T-helper 1 cell treated with Interleukin-12 subunit alpha and Interleukin-12 subunit beta and Interleukin-4 antibody, amounts not matched to agents 30 ng/mL and 1 ng/mL, for 36 hours (primary cell): ENCODE measurements around the gene SEPSECS. TPM values are rescaled to one million over a fixed set of nuclear protein-coding genes. Genes with fewer than 3 reads are reported as not detected.

Source experiments
- intact Hi-C: fragments of 100-400 bp; cut with micrococcal nuclease; formaldehyde crosslinking; loops from one replicate; pipeline ENCODE4 v1.15.1; 2024
- total RNA-seq: library from RNA; stranded (reverse); gene quantifications from 2 replicates; pipeline ENCODE4 v1.2.3, GENCODE V29; 2022

Gene SEPSECS
- total RNA-seq, 1 donor from 2014 or later = 16.8 TPM

DNA sequence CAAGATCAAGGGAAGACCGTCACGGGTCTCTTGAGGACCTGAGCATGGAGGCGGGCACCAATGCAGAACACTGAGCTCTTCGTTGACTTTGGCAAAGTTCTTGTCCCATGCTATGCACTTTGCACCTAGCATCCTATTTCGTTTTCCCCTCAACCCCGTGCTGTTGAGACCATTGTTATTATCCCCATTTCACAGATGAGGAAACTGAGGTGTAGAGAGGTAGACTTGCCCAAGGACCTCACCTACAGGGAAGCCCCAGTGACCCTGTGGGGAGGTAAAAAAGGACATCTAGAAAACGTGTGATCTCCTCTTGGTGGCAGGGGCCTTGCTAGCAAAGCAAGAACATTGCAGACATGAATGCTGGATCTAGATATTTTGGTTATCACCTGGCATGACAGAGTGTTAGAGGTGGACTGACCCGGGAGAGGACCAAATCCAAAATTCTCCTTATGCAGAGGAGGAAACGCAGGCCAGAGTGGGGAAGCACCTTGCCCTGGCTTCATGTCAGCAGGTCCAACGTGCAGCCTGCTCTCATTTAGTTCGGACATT, 48.5 kb downstream of the SEPSECS start:
- intact Hi-C loops = no loop called here

DNA sequence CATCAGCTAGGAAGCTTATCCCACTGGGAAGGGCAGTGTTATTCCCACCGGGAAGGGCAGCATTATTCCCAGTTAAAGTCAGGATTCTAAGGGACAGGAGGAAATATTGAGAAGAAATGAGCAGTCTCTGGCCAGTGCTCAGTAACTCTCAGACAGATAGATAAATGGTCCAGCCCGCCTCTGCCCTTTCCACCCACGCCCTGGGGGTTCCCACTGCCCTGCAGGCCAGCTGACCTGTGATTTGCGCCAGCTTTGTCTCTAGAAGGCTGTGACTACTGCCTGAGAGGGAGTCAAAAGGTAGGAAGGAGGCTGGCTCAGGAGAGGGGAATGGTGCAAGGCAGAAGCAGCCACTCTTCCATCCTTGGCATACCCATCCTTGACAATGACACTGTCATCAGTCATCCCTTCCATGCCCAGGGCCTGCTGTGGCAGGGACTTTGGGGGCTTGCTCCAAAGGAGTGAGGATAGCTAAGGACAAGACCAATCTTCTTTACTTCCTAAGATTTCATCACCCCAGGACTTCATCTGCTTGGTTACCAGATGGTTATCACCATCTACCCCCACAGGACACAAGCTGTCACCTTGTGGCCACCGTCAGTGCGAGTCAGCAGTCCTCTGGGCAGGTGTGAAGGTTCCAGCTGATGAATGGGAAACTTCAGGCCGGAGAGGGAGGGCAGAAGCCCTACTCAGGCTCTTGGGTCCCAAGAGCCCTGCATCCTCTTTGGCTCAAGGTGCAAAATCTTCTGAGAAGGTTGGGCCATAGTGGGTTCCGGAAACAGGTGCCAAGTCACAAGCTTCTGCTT, 49.5 kb downstream of the SEPSECS start:
- intact Hi-C loops = no loop called here

DNA sequence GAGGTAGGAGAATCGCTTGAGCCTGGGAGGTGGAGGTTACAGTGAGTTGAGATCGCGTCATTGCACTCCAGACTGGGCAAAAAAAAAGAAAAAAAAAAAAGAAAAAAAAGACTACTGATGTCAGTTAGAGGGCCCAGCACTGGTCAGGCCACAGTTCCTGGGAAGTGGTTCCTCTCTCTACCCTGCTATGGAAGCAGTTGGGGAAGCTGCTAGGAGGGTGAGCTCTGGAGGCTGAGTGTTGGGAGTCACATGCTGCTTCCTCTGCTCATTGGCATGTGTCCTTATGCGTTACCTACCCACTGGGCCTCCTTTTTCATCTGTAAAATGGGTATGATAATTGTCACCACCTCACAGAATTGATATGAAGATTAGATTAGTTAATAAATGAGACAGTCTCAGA, 50.7 kb downstream of the SEPSECS start:
- intact Hi-C loops = no loop called here

DNA sequence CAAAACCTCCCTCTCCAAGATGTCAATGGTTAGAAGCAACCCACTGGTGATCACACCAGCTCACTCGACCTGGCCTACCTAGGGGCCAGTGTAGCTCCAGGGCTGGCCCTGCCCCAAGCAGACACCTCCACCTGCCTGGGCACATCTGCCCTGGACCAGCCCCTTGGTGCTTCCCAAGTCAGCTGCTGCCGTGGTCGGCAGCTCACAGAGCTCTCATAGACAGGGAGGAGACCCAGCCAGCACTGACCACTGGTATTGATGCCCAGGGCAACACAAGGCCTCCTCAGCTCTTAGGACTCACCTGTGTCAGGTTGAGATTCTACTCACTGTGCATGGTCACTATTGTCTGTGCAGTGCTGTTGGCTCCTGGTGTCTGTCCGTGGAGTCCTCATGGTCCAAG, 51.7 kb downstream of the SEPSECS start:
- intact Hi-C loops = no loop called here

DNA sequence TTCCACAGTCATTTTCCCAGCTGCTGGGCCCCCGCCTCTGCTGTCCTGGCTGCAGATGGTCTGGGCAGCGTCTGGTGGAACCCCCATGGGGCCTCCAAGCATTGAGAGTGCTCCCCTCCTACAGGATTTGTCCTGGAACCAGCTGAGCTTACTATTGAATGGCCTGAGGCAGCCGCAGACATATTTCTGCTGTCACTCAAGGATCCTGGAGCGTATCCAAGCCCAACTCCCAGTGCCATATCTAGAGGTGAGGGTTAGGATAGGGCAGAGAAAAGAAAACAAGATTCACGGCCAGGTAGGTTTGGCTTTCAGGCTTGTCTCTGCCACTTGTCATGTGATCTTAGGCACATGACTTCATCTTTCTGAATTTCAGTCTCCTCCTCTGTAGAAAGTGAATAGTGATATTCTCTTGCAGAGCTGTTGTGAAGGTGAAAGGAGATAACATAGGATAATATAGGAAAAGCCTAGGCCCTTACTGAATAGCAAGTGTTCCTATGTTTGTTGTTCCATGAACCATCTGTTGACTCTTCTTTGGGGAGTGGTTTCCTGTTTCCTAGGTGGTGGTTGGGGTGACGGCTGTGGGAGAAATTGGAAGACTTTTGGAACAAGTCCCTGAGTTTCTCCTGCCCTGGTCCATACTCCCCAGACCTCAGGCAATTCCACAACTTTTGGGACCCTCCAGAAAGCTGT, 52.3 kb downstream of the SEPSECS start:
- intact Hi-C loops = no loop called here

DNA sequence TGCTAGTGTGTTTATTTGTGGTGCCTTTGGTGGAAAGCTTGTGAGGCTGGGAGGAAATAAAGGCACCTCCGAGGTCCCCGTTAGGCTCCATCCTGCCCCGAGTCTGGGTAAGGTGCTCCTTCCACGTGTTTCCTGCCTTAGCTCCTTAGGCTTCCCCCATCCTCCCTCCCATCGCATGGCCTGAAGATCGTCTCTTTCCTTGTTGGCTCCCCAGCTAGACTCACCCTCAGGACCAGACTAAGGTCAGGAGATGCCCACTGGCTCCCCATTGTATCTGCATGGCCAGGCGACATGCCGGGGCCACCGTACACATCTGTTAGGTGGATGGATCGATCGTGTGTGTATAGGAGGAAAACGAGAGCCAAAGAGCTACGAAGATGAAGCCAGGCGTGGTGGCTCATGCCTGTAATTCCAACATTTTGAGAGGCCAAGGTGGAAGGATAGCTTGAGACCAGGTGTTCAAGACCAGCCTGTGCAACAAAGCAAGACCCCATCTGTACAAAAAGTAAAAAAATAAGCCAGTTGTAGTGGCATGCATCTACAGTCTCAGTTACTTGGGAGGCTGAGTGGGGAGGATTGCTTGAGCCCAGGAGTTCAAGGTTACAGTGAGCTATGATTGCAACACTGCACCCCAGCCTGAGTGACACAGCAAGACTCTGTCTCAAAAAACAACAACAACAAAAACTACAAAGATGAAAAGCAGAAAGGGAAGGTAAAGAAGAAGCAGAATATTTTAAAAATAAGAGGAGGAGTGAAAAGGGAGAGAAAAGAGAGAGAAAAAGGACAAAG, 53.7 kb downstream of the SEPSECS start:
- intact Hi-C loops = no loop called here

DNA sequence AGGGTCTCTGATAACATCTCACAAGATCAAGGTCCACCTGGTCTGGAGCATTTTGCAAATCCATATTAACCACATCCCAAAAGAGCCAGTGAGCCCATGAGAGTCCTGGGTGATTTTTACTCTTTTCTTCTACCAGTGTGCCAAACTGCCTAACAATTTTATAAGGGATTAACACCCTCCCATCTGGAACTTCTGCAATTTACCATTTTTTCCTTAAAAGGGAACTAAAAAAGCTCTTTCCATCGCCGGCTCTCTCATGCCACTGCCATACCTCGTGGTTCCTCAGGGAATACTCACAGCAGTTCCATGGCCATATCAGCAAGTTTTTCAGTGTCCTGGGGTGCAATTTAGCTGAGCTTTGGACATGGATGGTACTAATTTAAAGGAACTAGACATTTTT, 55.7 kb downstream of the SEPSECS start:
- intact Hi-C loops = no loop called here

DNA sequence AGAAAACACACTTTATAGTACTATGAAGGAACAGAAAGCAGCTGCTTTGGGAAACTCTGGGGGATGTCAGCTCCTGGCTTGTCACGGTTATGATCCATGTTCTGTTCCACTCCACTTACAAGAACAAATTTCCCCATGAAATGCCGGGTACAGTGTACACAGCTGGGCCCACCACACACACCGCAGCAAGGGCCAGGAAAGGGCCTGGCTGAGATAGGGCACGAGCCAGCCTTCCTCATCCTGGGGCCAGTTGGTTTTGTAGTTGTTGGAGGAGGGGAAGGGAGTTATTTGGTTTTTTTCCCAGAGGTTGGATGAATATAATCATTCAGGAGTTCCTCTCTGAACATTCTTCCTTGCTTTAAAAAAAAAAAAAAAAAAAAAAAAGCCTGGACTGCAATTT, 56.8 kb downstream of the SEPSECS start:
- intact Hi-C loops = no loop called here

DNA sequence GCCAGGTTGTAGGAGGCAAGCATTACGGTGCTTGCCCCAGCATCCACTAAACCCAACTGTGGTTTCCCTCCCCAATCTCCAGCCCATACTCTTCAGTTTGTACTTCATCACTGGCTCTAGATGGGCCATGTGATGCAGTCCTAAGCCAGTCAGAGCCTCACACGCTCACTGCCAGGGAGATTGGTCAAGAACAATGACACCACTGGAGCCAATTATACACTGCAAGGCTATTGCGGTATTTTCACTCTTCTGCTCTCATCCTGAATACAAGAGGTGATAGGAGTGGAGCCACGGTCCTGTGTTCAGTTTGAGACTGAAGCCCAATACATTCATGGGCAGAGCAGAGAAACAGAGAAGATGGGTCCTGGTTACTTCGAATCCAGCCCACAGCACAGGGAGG, 58.4 kb downstream of the SEPSECS start:
- intact Hi-C loops = no loop called here

DNA sequence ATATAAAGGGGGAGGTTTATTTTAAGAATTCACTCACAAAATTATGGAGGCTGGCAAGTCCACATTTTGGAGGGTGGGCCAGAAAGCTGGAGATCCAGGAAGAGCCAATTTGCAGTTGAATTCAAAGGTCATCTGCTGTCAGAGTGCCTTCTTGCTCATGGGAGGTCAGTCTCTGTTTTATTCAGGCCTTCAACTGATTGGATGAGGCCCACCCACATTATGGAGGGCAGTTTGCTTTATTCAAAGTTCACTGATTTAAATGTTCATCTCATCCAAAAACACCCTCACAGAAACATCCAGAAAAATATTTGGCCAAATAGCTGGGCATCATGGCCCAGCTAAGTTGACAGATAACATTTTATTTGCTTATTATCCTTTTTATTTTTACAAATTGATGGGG, 59.5 kb downstream of the SEPSECS start:
- intact Hi-C loops = no loop called here

DNA sequence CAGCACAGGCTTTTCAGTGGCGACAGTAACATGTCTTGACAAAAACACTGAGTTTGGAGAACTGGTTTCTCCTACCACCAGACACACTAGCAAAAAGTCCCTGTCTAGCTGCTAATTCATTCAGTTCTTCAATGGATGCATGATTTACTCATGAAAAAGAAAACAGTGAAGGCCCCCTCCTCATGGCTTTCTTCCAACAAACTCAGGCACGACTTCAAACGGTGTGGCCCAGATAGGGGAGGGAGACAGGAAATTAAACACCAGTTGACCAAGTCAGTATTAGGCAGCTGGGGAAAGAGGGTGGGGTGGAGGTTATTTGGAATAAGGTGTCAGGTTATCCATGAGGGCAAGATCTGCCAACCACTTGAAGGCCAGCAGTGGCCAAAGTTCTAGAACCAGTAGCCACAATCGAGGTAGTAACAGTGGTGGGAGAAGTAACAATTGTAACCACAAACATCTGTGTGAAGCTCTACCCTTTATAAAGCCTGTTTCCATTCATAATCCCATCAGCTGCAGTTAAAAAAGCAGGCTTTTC, 60.2 kb downstream of the SEPSECS start:
- intact Hi-C loops = no loop called here

DNA sequence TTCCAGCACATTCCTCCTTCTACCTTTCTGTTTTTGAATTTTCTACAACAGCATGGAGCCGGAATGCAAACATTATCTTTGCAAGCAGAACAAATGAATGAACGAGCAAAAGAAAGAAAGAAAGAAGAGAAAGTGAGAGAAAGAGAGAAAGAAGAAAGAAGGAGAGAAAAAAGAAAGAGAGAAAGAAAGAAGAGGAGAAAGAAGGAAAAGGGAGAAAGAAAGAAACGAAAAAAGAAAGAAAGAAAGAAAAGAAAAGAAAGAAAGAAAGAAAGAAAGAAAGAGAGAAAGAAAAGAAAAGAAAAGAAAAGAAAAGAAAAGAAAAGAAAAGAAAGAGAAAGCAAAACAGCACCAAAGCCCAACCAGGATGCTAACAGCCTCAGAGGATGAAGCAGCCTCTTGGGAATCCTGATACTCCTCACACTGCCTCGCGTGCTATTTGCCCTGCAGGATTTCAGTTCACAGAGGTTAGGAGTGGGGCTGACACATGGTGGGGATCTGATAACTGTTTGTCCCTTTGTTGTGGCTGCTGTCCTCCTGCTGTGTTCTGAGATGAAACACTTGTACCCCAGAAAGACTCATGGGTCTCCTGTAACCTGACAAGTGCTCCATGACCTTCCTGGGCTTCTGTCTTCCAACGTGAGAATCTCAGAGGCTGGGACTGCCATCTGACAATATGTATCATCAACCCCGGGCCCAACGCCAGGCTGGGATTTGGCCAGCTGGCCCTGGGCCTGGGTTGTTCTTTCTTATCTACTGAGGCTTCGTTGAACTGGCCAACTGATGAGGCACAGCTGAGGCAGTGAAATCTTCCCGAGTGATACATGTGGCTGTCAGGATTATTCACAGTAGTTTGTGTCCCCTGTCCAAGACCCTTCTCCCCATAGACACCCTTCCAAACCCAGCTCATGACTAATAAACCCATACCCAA, 61.0 kb downstream of the SEPSECS start:
- intact Hi-C loops = no loop called here

DNA sequence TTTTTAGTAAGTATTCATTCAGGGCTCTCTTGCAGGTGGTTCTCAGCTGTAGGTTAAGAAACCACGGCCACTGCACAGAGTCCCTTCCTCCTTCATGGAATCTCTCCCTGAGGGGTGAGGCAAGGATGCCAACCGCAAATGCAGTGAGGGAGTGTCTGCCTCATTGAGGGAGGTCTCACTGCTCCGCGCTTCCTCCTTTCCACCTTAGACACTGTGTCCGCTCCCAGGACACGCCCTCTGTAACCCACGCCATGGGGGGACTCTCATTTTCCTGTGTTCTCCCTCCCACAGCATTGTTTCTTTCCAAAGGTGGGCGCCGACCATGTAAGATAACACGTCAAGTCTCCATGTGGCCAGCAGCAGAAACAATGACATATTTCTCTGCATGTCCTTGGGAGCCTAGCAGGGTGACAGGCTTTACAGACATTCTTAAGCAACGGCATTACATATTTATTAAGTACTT, 63.2 kb downstream of the SEPSECS start:
- intact Hi-C loops = no loop called here

DNA sequence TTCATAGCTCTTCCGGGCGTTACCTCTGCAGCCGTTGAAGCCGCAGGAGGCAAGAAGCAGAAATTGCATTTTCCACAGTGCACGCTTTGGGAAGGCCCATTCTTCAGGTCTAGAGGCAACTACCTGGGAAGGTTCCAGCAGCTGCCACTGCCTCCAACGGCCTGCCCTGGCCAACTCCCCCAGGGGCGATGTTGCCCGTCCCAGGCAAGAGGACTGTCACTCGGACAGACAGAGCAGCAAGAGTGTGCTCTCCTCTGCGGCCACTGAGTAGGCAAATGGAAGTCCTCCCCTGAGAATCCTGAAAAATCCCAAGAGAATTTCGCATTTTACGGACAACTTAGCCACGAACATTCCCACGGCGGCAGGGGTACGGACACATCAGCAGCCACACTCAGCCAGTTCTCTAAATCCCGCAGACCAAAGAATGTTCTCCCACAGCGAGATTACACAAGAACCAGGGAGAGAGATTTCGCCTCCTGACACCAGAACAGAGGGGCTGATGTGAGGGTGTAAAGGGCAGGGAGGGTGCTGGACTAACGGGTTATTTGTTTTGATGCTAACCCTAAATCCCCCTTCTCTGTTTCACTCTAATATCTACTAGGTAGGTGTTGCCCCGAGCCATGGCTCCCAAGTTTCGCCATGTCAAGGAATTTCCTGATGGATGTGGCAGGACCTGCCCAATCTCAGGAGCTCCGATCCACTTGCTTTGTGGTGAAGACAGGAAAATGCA, 63.8 kb downstream of the SEPSECS start:
- intact Hi-C loops = no loop called here

DNA sequence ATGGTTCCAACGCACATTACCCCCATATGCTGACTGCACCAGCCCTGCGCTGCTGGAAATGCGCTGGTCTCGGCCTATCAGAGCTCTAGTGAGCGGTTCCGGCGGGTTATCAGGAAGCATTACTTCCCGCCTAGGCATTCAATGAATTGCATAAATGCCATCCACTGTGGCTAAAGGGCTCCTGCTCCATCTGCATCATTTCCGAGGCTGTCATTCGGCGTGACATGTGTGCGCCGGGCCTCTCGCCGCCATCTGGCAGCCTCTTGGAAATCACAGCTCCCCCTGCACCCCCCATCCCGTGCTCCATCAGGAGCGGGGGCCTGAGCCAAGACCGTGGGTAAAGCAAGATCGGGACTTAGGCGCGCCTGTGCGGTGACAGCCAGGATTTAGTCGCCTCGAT, 64.4 kb downstream of the SEPSECS start:
- intact Hi-C loops = no loop called here

DNA sequence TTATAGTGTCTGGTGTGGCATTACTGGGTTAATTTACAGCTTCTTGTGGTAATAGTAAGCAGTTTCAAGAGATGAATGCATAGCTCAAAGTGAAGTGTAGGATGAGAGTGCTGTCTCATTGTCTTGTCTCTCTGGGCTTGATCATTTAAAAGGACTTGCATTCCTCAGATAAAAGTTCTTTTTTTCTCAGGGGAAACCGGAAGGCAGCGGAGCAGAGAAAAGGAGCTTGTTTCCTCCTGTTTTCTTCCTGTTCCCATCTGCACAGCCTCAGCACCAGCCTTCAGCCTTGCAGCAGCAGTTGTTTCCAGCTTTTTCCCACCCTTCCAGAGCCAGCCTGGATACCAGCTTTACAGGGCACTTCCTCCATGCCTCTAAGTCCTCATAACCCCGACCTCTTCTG, 68.1 kb downstream of the SEPSECS start:
- intact Hi-C loops = no loop called here

DNA sequence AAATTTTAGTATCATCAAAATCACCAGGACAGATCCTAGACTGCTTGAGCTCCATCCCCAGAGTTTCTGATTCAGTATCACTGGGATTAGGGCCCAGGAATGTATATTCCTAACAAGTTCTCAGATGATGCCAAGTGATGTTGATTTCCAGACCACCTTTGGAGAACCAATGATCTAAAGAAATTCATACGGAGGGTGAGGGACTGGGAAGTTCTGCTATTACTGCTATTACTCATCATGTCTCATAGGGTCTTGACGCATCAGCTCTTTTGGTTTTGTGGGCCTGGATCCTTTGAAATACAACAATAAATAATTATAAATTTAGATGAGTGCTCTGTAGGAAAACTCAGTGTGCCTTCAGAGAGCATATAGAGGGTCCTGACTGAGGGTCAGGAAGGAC, 69.7 kb downstream of the SEPSECS start:
- intact Hi-C loops = no loop called here

DNA sequence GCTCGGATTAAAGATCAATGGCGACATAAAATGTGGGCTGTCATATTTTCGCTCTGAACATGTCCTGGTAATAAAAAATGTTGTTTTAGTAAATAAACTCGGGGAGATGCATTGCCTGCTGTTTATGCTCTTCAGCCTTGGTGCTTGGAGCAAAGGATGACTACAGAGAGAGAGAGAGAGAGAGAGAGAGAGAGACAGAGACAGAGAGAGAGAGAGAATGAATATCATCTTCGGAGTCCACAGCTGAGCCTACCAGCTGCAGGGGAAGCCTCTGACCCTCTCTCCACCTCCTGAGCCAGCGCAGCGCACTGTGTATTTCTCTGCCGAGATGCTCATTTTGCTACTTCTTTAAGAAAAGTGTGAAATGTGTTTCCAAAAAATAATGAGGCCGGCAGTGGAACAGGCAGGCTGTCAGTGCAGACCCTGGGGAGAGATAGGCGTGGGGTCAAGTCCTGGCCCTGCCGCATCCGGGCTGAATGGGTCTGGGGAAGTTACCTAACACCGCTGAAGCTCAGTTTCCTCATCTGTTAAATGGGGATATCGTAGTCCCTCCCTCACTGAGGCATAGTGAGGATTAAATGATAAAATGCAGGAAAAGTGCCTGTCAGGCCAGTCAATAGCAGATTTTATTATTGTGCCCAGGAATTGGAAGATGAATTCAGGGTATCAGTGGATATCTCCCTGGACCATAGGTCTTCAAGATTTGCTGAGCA, 71.0 kb downstream of the SEPSECS start:
- intact Hi-C loops = no loop called here
